Measurements from ENCODE around the gene ZP1. TPM values are rescaled to one million over a fixed set of nuclear protein-coding genes. Genes with fewer than 3 reads are reported as not detected.
A peak's percentile ranks its signal among the peaks of the same experiment; 100 is the strongest.

The ZP1 gene
- total and polyA plus RNA-seq, 8 donors = 0.43 to 8.6 (median 2.4) TPM; not detected in 4

DNA sequence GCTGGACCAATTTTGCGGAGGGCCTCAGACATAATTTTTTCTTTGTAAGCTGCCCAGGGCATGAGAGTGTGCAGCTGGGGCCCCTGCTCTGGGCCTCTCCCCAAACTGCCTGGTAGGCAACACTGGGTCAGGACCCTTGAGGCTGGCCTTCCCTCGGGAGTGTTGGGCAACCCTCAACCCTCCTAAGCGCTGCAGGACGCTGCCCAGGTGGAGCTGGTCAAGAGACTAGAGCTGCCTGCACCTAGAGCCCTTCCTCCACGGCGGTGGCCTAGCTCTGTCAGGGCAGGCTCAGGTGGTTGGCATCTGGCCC lies 56.4 kb downstream of the ZP1 start:
- H3K27ac ChIP-seq = peak overlapping the region in 4 of 5 donors; percentile 16 to 74 (median 71)
- H3K9me3 ChIP-seq = no peaks in the 10 kb centered on the region
- intact Hi-C loops (cut with DNase I; ENCODE audit: low total_unique reads) = loop anchor here (5.0 kb wide), 1 partner anchor 199 kb away; no protein-coding TSS in a partner anchor
- WGBS, 5 donors = 27 to 49% (median 37%) methylated on average over 2 to 6 of the region's 6 CpGs
- H3K4me1 ChIP-seq = peaks cover 18 to 65% (median 59%) of the 10 kb centered on the region in 4 donors
- DNase-seq = peak in 1 of 2 donors; percentile 33
- TF ChIP-seq EP300 (IDR thresholded peaks at IDR 0.05) (no peak), POLR2A (IDR thresholded peaks at IDR 0.05) (no peak), POLR2AphosphoS5 (IDR thresholded peaks at IDR 0.05) (no peak)
- TF ChIP-seq, protein P1, sequence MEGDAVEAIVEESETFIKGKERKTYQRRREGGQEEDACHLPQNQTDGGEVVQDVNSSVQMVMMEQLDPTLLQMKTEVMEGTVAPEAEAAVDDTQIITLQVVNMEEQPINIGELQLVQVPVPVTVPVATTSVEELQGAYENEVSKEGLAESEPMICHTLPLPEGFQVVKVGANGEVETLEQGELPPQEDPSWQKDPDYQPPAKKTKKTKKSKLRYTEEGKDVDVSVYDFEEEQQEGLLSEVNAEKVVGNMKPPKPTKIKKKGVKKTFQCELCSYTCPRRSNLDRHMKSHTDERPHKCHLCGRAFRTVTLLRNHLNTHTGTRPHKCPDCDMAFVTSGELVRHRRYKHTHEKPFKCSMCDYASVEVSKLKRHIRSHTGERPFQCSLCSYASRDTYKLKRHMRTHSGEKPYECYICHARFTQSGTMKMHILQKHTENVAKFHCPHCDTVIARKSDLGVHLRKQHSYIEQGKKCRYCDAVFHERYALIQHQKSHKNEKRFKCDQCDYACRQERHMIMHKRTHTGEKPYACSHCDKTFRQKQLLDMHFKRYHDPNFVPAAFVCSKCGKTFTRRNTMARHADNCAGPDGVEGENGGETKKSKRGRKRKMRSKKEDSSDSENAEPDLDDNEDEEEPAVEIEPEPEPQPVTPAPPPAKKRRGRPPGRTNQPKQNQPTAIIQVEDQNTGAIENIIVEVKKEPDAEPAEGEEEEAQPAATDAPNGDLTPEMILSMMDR (IDR thresholded peaks at IDR 0.05) = no peak
- peaks cover 0 to 25% (median 14%) of the 10 kb centered on the region in 3 donors for H3K27me3 ChIP-seq
- peaks cover 33 to 46% (median 41%) of the 10 kb centered on the region in 4 donors for H3K36me3 ChIP-seq
- H3K4me3 ChIP-seq = peak overlapping the region; percentile 61 to 86 (median 72)

DNA sequence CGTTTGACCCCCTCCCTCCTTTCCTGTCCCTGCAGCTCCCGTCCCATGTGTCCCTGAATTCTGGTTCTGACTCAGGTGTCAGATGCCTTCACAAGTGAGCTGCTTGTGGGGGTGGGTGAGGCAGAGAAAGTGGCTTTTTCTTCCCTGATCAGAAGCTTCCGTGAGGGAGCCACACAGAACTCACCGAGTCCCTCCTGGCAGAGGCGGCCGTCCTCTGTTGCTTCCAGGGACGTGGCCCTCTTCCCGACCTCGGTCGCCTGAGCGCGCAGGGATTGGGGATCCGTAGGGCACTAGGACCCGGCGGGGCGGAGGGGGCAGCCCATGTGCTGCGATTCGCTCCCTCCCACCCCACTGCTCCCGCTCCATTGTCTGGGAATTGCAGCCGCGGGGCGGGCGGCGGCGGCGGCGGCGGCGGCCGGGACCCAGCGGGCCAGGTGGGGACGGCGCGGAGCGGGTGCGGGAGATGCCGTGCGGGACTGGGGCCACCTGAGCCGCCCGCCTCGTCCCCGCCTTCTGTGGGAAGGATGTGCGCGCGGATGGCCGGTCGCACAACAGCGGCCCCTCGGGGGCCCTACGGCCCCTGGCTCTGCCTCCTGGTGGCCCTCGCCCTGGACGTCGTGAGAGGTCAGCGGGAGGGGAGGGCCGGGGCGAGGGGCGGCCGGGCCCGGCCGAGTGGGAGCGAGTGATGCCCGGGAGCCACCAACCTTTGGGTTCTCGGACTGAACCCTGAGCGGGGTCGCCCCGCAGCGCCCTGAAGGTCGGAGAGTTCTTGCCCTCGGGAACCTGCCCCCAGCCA lies 57.0 kb downstream of the ZP1 start, which contains the start of gene TMEM132A:
TMEM132A (plus strand) TSS at position 351 of the 796 bp plus-strand sequence; CDS start at position 525, 174 bp downstream.
- WGBS, 5 donors = 0 to 3% (median 1%) methylated on average over 20 to 69 of the region's 69 CpGs
- intact Hi-C loops (cut with DNase I; ENCODE audit: low total_unique reads) = loop anchor here (5.0 kb wide), 1 partner anchor 198 kb away; no protein-coding TSS in a partner anchor
- H3K9me3 ChIP-seq = no peaks in the 10 kb centered on the region
- DNase-seq = peak; percentile 82 to 91
- peaks cover 0 to 25% (median 14%) of the 10 kb centered on the region in 3 donors for H3K27me3 ChIP-seq
- H3K27ac ChIP-seq = peak within 1 kb of the TSS; percentile 13 to 74 (median 70)
- H3K4me3 ChIP-seq = peak within 1 kb of the TSS; percentile 61 to 86 (median 72)
- peak in 2 of 3 donors; percentile 50 to 70 for TF ChIP-seq POLR2AphosphoS5 (IDR thresholded peaks at IDR 0.05)
- TF ChIP-seq, protein P1 (IDR thresholded peaks at IDR 0.05) = no peak
- peaks cover 18 to 60% (median 54%) of the 10 kb centered on the region in 4 donors for H3K4me1 ChIP-seq
- peaks cover 33 to 52% (median 41%) of the 10 kb centered on the region in 4 donors for H3K36me3 ChIP-seq

Other genes with a start within 250 kb of the ZP1 start
- 1 to 10 TPM in 4 of 5 donors, not detected in 1; 2.6 to 8.9 (median 7.5) TPM for gene MS4A8, start 167.9 kb upstream of the ZP1 start, total RNA-seq
- 1 to 10 TPM; 2.3 to 5.7 (median 3.7) TPM for gene MS4A8, start 167.9 kb upstream of the ZP1 start, polyA plus RNA-seq
- not detected for gene MS4A18, start 142.8 kb upstream of the ZP1 start, total RNA-seq
- under 1 TPM in 1 of 3 donors, not detected in 2; 0.19 TPM for gene MS4A18, start 142.8 kb upstream of the ZP1 start, polyA plus RNA-seq
- not detected for gene MS4A15, start 110.7 kb upstream of the ZP1 start, total RNA-seq
- not detected for gene MS4A15, start 110.7 kb upstream of the ZP1 start, polyA plus RNA-seq
- gene MS4A10, start 82.2 kb upstream of the ZP1 start, total RNA-seq = under 1 TPM in 1 of 5 donors, not detected in 4; 0.18 TPM
- not detected for gene MS4A10, start 82.2 kb upstream of the ZP1 start, polyA plus RNA-seq
- 10 to 100 TPM in 3 of 5 donors, 1 to 10 TPM in 2; 7.0 to 37.9 (median 12.9) TPM for gene CCDC86, start 25.4 kb upstream of the ZP1 start, total RNA-seq
- gene CCDC86, start 25.4 kb upstream of the ZP1 start, polyA plus RNA-seq = 10 to 100 TPM; 15.2 to 18.6 (median 17.1) TPM
- gene PTGDR2, start 11.6 kb upstream of the ZP1 start, total RNA-seq = 10 to 100 TPM in 3 of 5 donors, not detected in 2; 11.9 to 67.8 (median 27.7) TPM
- 10 to 100 TPM in 1 of 3 donors, 1 to 10 TPM in 2; 2.1 to 12.7 (median 8.2) TPM for gene PTGDR2, start 11.6 kb upstream of the ZP1 start, polyA plus RNA-seq
- gene PRPF19, start 39.0 kb downstream of the ZP1 start, total RNA-seq = 10 to 100 TPM in 4 of 5 donors, 1 to 10 TPM in 1; 3.5 to 71.9 (median 41.9) TPM
- gene PRPF19, start 39.0 kb downstream of the ZP1 start, polyA plus RNA-seq = 10 to 100 TPM; 54.7 to 86.1 (median 67.2) TPM
- gene TMEM109, start 46.6 kb downstream of the ZP1 start, total RNA-seq = 10 to 100 TPM; 27.4 to 97.0 (median 80.8) TPM
- 100 to 1,000 TPM in 1 of 3 donors, 10 to 100 TPM in 2; 31.2 to 122 (median 50.1) TPM for gene TMEM109, start 46.6 kb downstream of the ZP1 start, polyA plus RNA-seq
- 100 to 1,000 TPM in 1 of 5 donors, 10 to 100 TPM in 3, 1 to 10 TPM in 1; 8.4 to 142 (median 29.2) TPM for gene TMEM132A, start 56.9 kb downstream of the ZP1 start, total RNA-seq
- 10 to 100 TPM in 2 of 3 donors, 1 to 10 TPM in 1; 8.4 to 62.9 (median 25.2) TPM for gene TMEM132A, start 56.9 kb downstream of the ZP1 start, polyA plus RNA-seq
- gene SLC15A3, start 84.6 kb downstream of the ZP1 start, total RNA-seq = 10 to 100 TPM in 3 of 5 donors, 1 to 10 TPM in 2; 7.9 to 29.5 (median 13.4) TPM
- gene SLC15A3, start 84.6 kb downstream of the ZP1 start, polyA plus RNA-seq = 10 to 100 TPM; 25.8 to 33.6 (median 32.2) TPM
- 1 to 10 TPM in 3 of 5 donors, not detected in 2; 1.6 to 2.8 (median 2.3) TPM for gene CD6, start 104.1 kb downstream of the ZP1 start, total RNA-seq
- 1 to 10 TPM; 1.1 to 1.2 (median 1.1) TPM for gene CD6, start 104.1 kb downstream of the ZP1 start, polyA plus RNA-seq
- 10 to 100 TPM in 1 of 5 donors, 1 to 10 TPM in 1, not detected in 3; 1.7 to 14.2 TPM for gene CD5, start 234.9 kb downstream of the ZP1 start, total RNA-seq
- gene CD5, start 234.9 kb downstream of the ZP1 start, polyA plus RNA-seq = 1 to 10 TPM in 1 of 3 donors, under 1 TPM in 2; 0.53 to 1.1 (median 0.75) TPM

Data from stomach (tissue), 9 donors.